ENCODE measurements around the gene BMF.

Gene BMF

GRCh38 chr15:40045572-40046217, 63.0 kb downstream of the BMF start:
- no peak for DNase-seq

DNA sequence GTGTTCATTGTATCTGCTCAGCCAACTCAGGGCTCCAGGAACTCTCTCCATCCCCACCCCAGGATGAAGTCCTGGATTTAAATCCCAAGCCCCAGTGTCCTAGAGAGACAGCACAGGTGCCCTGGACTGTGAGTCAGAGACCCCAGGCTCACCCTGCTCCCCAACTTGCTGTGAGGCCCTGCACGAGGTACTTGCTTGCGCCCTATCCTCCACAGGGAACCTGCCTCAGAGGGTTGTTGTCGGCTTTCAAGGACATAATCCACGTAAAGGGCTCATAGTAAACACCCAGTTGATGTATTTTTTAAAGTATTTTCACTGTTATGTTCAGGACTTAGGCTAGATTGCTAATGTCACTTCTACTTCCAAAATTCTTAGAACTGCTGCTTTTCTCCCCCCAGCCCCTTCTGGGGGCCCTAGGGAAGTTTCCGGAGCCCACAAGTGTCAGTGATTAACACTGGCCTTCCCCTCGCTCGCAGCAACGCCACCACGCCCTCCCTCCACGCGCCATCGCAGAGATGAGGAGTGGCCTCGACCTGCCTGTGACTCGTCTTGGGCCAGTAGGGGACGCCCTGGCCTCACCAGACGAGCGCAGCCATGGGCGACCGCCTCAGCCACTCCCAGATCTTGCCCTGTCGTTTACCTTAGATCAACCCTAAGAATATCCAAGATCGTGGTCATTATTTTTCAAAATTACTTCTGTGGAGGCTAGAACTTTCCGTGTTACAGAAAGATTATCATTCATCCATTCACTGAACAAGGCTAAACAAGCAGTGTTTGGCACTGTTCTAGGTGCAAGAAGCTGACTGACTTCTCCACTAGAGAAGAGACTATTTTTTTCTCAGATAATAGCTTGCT, 63.7 kb downstream of the BMF start:
- DNase-seq: peak; percentile 65

DNA sequence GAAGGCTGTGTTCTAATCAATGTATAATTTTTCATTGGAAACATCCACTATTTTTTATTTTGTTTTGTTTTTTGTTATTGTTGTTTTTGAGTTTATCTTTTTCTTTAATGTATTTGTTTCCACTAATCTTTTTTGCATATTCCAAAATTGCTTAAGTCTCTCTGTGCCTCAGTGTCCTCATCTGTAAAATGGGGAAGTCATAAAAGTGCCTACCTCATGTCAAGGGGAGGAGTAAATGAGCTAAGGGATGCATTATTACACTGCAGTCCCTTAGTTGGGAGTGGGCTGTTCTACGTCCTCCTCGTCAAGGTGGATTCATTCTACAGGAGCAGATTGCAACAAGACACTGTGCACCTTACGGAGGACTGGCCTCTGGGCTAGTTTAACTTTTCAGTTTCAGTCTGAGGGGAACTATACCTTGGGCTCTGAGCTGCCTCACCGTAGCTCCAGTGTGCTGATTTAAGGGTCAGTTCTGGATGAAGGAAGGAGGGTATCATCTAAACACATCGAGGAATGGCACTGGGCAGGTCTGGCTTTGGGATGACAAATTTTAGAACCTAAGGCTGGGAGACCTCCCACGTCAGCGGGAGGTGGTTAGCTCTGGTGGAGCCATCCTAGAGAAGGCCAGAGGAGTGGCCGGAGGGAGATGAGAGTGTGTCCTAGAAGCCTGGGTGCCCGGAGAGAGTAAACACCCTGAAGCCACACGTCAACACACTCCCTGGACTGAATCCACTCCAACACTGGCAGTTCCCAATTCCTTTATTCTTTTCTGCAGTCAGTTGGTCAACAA, 64.6 kb downstream of the BMF start:
- DNase-seq: no peak

GRCh38 chr15:40042791-40043320, 65.8 kb downstream of the BMF start:
- no peak for DNase-seq

- DNase-seq: no peak
These were observed 67.9 kb downstream of the BMF start for GRCh38 chr15:40040770-40041169.

- DNase-seq: no peak
These were observed 68.4 kb downstream of the BMF start for GRCh38 chr15:40040293-40040635.

- peak; percentile 82 for DNase-seq
These were observed 69.8 kb downstream of the BMF start, which contains the start of gene SRP14 for GRCh38 chr15:40038638-40039543. TSS of gene SRP14 (minus strand) at chr15:40039181. CDS start at chr15:40039116, 65 bp downstream.

DNA sequence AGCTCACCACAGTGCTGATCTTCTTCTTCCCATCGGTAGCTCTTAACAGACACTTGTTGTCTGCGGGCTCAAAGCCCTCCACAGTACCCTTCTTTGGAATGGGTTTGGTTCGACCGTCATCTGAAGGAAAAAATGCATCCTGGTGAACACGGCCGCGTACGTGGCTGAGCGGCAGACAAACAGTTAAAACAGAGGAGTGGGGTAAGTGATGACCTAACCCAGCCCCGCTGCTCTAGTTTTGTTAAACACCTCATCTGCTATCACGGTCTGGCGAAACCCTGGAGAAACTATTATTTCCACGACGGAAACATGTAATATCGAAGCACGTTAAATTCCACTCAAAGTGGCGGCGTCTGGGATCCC, 70.4 kb downstream of the BMF start:
- DNase-seq: no peak
